Fibroblast of the aortic adventitia (primary cell): ENCODE data around the gene VAMP2. TPM values are rescaled to one million over a fixed set of nuclear protein-coding genes. Genes with fewer than 3 reads are reported as not detected.
A peak's percentile ranks its signal among the peaks of the same experiment; 100 is the strongest.

ENCODE experiments used
- DNase-seq: peaks from one replicate; pipeline ENCODE4 v3.0.0-alpha.2; 2010; ENCODE audit warnings: low read depth
- H3K4me3 ChIP-seq: 2 replicates; pipeline ENCODE4 v1.5.1; 2011; ENCODE audit warnings: low read depth, mild to moderate bottlenecking, control low read depth, low read length, moderate library complexity
- total RNA-seq: library from RNA; depleted of rRNA; stranded (reverse); fragments of >200 nt; gene quantifications from 2 replicates; pipeline ENCODE4 v1.2.3, GENCODE V29; 2012; ENCODE audit warnings: low replicate concordance
- TF ChIP-seq, protein P1 (sequence below): IDR thresholded peaks from 2 replicates; pipeline ENCODE4 v1.5.1; 2011; ENCODE audit warnings: mild to moderate bottlenecking, low read length, control low read depth, inconsistent platforms; ENCODE audit not compliant: insufficient read depth

The VAMP2 gene
- total RNA-seq, 1 donor, result 5.2 TPM

DNA sequence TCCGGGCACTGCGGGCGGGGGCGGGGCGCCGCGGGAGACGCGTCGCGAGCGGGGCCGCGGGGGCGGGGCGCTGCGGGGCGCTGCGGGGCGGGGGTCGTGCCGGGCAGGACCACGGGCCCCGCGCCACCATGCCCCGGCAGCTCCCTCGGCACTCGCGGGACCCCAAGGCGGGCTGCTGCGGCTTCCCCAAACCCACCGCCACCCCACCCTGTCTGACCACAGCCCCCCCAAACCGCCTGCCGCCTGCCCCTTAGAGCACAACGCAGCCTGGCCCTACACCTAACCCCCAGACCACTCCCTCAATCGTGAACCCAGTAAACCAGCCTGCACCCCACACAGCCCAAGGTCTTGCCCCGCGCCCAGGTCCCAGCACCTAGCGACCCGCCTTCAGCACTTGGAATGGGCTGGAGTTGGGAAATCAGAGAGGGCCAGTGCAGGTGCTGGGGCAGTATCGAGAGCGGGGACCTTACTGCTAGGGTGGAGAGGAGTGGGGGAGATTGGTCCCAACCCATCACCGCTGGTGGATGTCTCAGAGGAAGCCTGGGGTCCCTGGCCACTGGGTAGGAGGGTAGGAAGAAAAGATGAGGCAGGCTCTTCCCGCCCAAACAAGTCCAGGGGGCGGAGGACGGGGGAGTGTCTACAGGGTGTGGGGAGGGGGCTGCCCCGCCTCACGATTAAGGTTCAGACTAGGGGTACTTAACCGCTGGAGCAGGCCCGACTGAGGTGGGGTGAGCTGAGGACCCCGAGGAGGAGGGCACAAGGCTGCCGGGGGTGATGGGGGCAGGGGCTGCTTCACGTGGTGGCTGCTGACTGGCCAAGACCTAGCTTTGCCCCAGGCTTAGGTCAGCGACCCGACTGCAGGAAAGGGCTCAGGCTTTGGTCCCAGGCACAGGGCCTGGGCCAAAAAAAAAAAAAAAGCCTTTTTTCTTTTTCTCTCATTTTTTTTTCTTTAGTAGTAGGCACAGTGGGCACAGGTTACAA, 539 bp upstream of the VAMP2 start:
- TF ChIP-seq, protein P1, sequence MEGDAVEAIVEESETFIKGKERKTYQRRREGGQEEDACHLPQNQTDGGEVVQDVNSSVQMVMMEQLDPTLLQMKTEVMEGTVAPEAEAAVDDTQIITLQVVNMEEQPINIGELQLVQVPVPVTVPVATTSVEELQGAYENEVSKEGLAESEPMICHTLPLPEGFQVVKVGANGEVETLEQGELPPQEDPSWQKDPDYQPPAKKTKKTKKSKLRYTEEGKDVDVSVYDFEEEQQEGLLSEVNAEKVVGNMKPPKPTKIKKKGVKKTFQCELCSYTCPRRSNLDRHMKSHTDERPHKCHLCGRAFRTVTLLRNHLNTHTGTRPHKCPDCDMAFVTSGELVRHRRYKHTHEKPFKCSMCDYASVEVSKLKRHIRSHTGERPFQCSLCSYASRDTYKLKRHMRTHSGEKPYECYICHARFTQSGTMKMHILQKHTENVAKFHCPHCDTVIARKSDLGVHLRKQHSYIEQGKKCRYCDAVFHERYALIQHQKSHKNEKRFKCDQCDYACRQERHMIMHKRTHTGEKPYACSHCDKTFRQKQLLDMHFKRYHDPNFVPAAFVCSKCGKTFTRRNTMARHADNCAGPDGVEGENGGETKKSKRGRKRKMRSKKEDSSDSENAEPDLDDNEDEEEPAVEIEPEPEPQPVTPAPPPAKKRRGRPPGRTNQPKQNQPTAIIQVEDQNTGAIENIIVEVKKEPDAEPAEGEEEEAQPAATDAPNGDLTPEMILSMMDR, result no peak
- no peak for DNase-seq
- H3K4me3 ChIP-seq, result peak overlapping the region; percentile 92

DNA sequence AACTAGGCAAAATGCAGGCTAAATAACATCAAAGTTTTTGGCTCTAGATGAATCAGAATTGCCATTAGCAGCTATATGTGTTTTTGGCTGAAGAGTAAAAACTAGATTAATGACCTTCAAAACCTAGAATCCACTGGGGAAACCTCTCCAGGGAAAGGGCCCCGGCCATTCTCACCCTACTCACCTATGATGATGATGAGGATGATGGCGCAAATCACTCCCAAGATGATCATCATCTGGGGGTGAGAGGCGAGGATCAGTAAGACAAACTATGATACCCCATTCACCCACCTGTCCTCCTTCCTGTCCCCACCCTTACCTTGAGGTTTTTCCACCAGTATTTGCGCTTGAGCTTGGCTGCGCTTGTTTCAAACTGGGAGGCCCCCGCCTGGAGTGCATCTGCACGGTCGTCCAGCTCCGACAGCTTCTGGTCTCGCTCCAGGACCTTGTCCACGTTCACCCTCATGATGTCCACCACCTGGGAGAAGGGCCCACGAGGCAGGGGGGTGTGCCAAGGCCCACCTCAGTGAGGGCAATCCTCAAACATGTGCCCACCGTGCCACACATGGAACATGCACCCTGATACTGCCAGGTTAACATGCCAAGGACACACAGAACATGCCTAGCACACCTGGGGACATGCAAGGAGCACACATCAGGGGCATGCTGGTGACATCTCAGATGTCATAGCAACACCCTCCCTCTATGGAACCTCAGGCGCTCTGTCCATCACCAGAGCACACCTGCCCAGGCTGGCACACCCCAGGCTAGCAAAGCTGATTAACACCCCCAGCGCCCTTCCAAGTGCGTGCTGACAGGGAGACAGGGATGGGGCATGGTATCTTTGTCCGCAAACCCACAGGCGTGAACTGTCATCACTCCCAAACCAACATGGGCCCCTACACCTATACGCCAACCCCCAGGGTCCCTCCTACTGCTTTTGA, 1.2 kb downstream of the VAMP2 start:
- DNase-seq, result no peak
- H3K4me3 ChIP-seq, result peak overlapping the region; percentile 92
- TF ChIP-seq, protein P1, result no peak

DNA sequence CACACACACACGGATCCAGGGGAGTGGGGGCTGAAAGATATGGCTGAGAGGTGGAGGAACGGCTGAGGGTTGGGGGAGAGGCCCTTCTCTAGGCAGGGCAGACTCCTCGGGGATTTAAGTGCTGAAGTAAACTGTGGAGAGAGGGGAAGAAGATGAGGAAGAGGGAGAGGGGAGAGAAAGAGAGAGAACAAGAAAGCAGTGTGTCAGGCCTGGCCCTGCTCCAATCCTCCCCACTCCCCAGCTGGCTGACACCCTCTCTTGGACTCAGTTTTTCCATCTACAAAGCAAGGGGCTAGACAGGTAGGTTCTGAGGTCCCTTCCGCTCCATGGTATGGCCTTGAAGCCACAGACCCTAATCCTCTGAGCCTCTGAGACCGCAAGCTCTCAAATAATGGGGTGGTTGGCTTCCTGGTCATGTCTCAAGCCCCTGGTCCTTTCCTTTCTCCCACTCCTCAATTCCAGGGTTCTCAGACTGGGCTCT, 2.0 kb downstream of the VAMP2 start:
- peak overlapping the region; percentile 7 for H3K4me3 ChIP-seq

DNA sequence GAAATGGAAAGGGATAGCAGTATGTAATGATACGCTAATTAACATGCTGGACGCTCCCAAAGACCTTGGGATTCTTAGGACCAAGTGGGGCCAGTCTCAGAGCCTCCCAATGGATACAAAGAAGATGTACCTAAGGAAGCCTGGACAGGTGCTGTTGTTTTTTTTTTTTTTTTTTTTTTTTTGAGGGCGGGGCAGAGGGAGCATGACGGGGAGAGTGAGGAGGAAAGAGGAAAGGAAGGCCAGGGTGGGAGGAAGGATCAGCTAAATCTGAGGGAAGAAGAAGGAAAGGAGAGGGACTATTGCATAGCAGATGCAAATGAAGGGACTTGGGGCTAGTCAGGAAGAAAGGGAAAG, 2.5 kb downstream of the VAMP2 start:
- no peak overlapping the region for H3K4me3 ChIP-seq
- no peak for DNase-seq
- TF ChIP-seq, protein P1, result no peak

More for the DNA sequence above, 2.0 kb downstream of the VAMP2 start:
- TF ChIP-seq, protein P1, result no peak
- no peak for DNase-seq

DNA sequence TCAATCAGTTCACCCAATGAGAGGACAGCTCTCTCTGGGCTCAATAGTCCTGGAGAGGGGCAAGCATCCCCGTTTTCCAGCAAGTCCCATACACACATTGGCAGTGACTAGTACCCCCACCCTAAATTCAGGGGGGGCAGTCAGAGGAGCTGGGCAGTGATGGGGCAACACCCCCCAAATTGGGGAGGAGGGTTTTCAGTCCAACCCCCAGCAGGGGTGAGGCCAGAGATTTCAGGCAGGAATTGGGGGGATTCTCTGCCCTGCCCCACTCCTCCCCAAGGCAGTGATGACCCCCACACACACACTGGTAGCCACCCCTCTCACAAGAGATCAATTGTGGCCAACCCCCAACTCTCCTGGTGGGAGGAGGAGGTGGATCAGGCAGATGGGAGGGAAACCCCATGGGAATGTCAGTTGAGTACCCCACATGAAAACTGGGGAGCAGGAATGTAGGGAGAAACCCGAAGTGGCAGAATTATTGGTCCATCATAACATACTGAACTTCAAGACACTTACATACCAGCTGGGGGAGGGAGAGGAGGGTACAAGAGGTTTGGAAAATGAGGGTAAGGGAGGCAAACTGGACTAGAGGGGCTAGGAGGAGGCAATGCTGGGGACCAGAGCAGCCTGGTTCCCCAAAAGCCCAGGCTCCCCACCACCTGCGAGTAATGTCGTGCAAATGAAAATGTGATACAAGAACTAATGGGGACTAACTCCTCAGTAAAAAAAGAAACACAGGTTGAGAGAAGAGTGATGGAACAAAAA, 3.1 kb downstream of the VAMP2 start:
- H3K4me3 ChIP-seq, result no peak overlapping the region
- no peak for DNase-seq
- TF ChIP-seq, protein P1, result no peak

DNA sequence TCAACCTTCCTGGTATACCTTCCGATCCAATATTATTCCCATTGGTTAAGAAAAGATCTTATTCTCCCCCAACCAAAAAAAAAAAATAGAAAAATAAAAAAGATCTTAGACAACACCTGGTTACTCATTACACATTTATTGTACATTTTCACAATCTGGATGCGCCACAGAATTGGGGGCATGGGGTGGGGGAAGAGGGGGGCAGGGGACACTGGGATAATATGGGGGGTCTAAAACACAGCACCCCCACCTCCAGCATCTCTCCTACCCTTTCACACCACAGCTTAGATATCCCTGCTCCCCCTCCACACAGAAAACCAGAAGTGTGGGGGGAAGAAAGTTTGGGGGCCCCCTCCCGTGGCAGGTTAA, 3.7 kb downstream of the VAMP2 start:
- TF ChIP-seq, protein P1, result no peak
- DNase-seq, result no peak
- no peak overlapping the region for H3K4me3 ChIP-seq
